BLaER1 (cell line): ENCODE results near the gene ZNF484.
"Not testable (repeated sequence)": the region's sequence is repeated elsewhere in the genome, so short reads cannot be mapped to it uniquely, and the experiment has no call there.

Source experiments
- H3K27ac ChIP-seq: shearing (Covaris generic); formaldehyde crosslinking; 2 replicates; pipeline ENCODE4 v1.8.1; 2022
- H3K27me3 ChIP-seq: shearing (Covaris generic); formaldehyde crosslinking; 2 replicates; pipeline ENCODE4 v1.8.1; 2022
- H3K36me3 ChIP-seq: shearing (Covaris generic); formaldehyde crosslinking; 2 replicates; pipeline ENCODE4 v1.8.1; 2022
- H3K4me1 ChIP-seq: shearing (Covaris generic); formaldehyde crosslinking; 2 replicates; pipeline ENCODE4 v1.8.1; 2022
- H3K4me2 ChIP-seq: shearing (Covaris generic); formaldehyde crosslinking; 2 replicates; pipeline ENCODE4 v1.8.1; 2022
- H3K4me3 ChIP-seq: shearing (Covaris generic); formaldehyde crosslinking; 2 replicates; pipeline ENCODE4 v1.8.1; 2022
- H3K9ac ChIP-seq: shearing (Covaris generic); formaldehyde crosslinking; 2 replicates; pipeline ENCODE4 v1.8.1; 2022
- H3K9me3 ChIP-seq: shearing (Covaris generic); formaldehyde crosslinking; 2 replicates; pipeline ENCODE4 v1.8.1; 2022
- H4K20me1 ChIP-seq: shearing (Covaris generic); formaldehyde crosslinking; 2 replicates; pipeline ENCODE4 v1.8.1; 2022
- Cebpa-rat ChIP-seq: shearing (Covaris generic); IDR thresholded peaks from 2 replicates; pipeline ENCODE4 v1.8.1; 2022

ZNF484 gene

DNA sequence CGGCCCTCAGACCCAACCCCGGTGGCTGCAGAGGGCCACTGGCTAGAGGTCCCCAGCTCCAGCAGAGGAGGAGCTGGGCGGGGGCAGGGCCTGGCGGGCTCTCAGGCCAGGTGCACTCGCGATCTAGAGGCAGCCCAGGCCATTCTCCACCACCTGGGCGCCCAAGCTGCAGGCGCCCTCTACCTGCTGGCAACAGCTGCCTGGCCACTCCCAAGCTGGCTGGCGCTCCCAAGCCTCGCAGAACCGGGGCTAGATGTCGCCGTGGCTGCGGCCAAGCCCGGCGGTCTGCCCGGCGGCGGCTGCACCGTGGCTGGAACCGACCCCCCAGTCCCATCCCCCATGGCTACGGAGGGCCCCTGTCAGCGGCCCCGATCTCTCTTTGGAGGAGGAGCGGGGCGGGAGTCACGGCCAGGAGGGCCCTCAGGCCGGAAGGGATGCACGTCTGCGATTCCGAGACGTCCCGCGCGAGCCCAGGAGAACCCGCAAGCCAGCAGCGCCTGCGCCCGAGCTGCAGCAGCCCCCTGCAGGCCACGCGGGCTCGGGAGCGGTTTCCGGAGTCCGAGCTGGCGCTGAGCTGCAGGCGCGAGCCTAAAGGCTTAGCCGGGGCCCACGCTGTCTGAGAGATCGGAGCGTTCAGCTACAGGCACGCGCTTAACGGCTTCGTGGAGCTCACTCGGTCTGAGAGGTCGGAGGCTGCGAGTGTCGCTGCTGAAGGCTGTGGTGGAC, 68.9 kb downstream of the ZNF484 start:
- Histone ChIP-seq H3K27me3 (peaks cover 74% of the 10 kb centered on the region), H3K36me3 (no peaks in the 10 kb centered on the region), H3K4me1 (peaks cover 25% of the 10 kb centered on the region), H3K4me2 (peak overlapping the region; percentile 81), H3K27ac (no peak overlapping the region), H3K9me3 (0 out of 2 replicates have a peak, but pooled peaks cover 6% of the 10 kb centered on the region), H3K9ac (no peak overlapping the region), H4K20me1 (peaks cover 39% of the 10 kb centered on the region), H3K4me3 (peak overlapping the region; percentile 55)
- TF ChIP-seq Cebpa-rat, result no peak

DNA sequence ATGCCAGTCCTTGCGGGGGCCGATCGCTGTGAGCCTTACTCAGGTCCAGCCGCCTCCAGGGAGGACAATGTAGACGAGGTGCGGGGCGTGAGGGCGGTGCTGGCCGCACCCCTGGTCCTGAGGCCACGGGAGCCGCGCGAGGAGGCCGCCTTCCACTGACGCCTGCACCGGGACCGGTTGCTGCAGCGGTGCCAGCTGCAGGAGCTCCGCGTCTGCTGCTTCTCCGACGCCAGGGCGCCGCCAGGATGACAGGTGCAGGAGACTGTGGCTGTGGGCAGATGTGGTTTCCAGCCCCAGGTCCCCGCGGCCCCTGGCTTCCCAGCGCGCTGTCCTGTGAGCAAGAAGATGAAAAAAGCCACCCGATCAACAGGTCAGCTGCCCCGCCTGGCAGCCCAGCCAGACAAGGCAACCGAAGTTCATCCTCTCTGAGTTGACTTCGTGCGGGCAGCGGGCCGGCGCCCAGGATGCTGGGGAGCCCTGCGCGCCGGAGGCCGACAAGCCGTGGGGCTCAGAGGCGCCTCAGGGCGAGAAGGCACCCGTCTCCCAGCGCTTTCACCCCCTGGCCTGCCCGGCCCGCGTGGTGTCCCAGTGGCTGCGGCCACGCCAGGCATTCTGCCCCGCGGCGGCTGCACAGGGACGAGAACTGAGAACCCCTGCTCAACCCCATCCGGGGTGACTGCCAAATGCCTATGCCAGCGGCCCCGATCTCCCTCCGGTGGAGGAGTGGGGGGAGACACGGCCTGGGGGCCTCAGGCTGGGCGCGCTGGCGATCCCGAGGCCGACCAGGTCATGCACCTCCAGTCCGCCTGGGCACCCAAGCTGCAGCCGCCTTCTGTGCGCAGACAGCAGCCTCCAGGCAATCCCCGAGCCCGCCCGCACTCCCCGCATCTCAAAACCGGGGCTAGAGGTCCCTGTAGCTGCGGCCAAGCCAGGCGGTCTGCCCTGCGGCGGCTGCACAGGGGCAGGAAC, 69.8 kb downstream of the ZNF484 start:
- Histone ChIP-seq H4K20me1 (peaks cover 39% of the 10 kb centered on the region), H3K4me3 (peak overlapping the region; percentile 55), H3K27me3 (peaks cover 69% of the 10 kb centered on the region), H3K4me1 (peaks cover 25% of the 10 kb centered on the region), H3K27ac (no peak overlapping the region), H3K36me3 (no peaks in the 10 kb centered on the region), H3K9me3 (0 out of 2 replicates have a peak, but pooled peaks cover 6% of the 10 kb centered on the region), H3K4me2 (peak overlapping the region; percentile 81), H3K9ac (no peak overlapping the region)
- no peak for TF ChIP-seq Cebpa-rat

DNA sequence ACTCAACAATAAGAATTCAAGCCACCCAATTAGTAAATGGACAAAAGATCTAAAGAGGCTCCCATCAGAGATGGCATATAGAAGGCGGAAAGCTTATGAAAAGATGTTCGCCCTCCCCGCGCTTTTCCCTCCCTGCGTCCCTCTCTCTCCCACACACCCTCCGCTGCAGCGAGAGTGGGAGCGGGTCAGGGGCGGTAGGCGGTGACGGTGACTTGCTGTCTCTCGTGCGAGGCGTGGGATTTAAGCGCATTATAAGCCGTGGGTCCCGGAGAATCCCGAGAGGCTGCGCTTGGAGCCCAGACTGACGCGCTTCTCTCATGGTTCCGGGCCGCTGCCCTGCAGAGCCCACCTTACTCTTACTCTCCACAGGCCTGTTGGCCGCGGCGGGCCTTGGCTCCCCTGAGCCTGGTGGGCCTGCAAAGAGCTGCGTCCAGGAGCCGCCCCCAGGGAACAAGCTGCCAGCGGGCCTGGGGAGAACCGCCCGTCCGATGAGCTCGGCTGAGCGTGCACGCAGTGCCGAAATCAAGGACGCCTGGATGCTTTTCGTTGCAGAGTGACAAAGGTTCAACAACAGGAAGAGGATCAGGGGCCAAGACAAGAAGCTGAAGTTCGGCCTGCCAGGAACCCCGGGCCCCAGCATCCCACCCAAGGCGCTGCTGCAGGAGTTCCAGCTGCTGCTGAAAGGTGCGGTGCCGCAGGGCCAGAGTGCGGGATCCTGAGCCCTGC, 70.6 kb downstream of the ZNF484 start:
- Histone ChIP-seq H4K20me1 (peaks cover 39% of the 10 kb centered on the region), H3K4me2 (peak overlapping the region; percentile 81), H3K36me3 (no peaks in the 10 kb centered on the region), H3K27me3 (peaks cover 67% of the 10 kb centered on the region), H3K4me3 (peak overlapping the region; percentile 55), H3K9me3 (0 out of 2 replicates have a peak, but pooled peaks cover 6% of the 10 kb centered on the region), H3K27ac (no peak overlapping the region), H3K4me1 (peaks cover 25% of the 10 kb centered on the region), H3K9ac (no peak overlapping the region)
- TF ChIP-seq Cebpa-rat, result no peak

DNA sequence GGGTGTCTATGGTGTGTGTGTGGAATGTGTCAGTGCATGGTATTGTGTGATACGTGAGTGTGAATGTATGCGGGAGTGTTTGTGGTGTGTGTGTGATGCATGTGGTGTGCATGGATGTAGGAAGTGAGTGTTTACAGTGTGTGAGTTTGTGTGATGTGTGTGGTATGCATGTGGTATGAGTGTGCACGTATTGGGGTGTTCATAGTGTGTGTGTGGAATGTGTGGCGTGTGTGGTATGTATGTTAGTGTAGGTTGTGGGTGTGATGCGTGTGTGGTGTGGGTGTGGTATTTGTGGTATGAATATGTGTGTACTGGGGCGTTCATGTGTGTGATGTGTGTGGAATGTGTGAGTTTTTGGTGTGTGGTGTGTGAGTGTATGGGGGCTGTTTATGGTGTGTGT, 73.1 kb downstream of the ZNF484 start:
- Histone ChIP-seq H3K9me3 (0 out of 2 replicates have a peak, but pooled peaks cover 6% of the 10 kb centered on the region), H4K20me1 (peaks cover 36% of the 10 kb centered on the region), H3K36me3 (no peaks in the 10 kb centered on the region), H3K27ac (no peak overlapping the region), H3K27me3 (peaks cover 53% of the 10 kb centered on the region), H3K4me2 (no peak overlapping the region), H3K9ac (no peak overlapping the region), H3K4me1 (peaks cover 30% of the 10 kb centered on the region), H3K4me3 (no peak overlapping the region)
- no peak for TF ChIP-seq Cebpa-rat

DNA sequence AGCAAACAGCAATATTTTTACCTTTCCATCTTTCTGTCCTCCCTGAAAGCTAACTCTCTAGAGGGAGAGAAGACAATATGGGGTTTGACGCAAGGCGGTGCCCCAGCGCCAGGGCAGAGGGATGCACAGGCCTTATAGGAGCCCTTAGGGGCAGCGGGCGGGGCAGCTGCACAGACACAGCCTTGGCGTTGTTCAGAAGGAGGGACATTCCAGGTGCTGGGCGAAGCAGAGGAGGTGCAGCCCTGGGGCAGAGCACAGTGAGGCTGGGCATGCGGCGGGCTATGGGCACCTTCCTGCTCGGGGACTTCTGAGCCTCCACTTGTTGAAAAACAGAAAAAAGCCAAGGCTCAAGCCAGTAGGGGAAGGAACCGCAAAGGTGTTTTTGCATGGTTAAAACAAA, 79.5 kb downstream of the ZNF484 start:
- TF ChIP-seq Cebpa-rat, result no peak
- no peak overlapping the region for H3K4me2 ChIP-seq
- H3K27me3 ChIP-seq, result no peaks in the 10 kb centered on the region
- H3K9me3 ChIP-seq, result no peaks in the 10 kb centered on the region
- no peak overlapping the region for H3K27ac ChIP-seq
- no peaks in the 10 kb centered on the region for H4K20me1 ChIP-seq
- no peak overlapping the region for H3K4me3 ChIP-seq
- H3K36me3 ChIP-seq, result no peaks in the 10 kb centered on the region
- H3K9ac ChIP-seq, result no peak overlapping the region
- peaks cover 5% of the 10 kb centered on the region; the same call in 1 of the 2 replicates for H3K4me1 ChIP-seq

GRCh38 chr9:92796337-92796804, 81.5 kb downstream of the ZNF484 start:
- not testable (repeated sequence) for H4K20me1 ChIP-seq, H3K27me3 ChIP-seq, H3K4me3 ChIP-seq, H3K36me3 ChIP-seq, H3K4me2 ChIP-seq, H3K27ac ChIP-seq, H3K9me3 ChIP-seq, H3K9ac ChIP-seq
- H3K4me1 ChIP-seq, result peaks cover 10% of the 10 kb centered on the region; the same call in 1 of the 2 replicates

- Histone ChIP-seq H3K4me3 (no peak overlapping the region), H3K9ac (no peak overlapping the region), H3K9me3 (no peaks in the 10 kb centered on the region), H3K4me1 (peaks cover 13% of the 10 kb centered on the region; the same call in 1 of the 2 replicates), H4K20me1 (no peaks in the 10 kb centered on the region), H3K4me2 (no peak overlapping the region), H3K36me3 (no peaks in the 10 kb centered on the region), H3K27ac (no peak overlapping the region), H3K27me3 (no peaks in the 10 kb centered on the region)
- TF ChIP-seq Cebpa-rat, result no peak
Measured at GRCh38 chr9:92795598-92796336, 82.1 kb downstream of the ZNF484 start.
